Measurements from ENCODE around the gene SLC2A4RG.

- TF ChIP-seq CTCF (IDR thresholded peaks at IDR 0.05): no peak
- TF ChIP-seq POLR2AphosphoS5 (IDR thresholded peaks at IDR 0.05): no peak
Observed at GRCh38 chr20:63703471-63703975, 36.1 kb upstream of the SLC2A4RG start.
